ENCODE data around the gene UBE2I.

UBE2I gene

DNA sequence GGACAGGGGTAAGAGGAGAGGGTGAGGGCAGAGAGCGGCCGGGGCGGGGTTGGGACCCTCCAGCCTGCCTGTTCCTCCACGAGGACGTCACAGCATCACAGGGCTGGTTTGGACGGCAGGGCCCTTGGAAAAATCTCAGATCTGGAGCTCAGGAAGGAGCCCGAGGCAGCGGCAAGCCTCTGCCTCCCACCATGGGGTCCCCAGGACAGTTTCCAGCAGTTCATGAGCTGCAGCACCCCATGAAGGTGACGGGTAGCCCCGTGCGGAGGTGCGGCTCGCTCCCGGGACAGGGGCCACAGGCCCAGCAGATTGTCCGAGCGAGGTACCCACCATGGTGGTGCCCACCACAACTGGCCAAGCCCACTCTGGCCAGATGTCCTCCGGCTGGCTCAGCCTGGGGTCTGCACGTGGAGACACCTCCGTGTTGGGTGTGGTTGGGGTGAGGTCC is 32.3 kb upstream of the UBE2I start:
- no peak for DNase-seq

DNA sequence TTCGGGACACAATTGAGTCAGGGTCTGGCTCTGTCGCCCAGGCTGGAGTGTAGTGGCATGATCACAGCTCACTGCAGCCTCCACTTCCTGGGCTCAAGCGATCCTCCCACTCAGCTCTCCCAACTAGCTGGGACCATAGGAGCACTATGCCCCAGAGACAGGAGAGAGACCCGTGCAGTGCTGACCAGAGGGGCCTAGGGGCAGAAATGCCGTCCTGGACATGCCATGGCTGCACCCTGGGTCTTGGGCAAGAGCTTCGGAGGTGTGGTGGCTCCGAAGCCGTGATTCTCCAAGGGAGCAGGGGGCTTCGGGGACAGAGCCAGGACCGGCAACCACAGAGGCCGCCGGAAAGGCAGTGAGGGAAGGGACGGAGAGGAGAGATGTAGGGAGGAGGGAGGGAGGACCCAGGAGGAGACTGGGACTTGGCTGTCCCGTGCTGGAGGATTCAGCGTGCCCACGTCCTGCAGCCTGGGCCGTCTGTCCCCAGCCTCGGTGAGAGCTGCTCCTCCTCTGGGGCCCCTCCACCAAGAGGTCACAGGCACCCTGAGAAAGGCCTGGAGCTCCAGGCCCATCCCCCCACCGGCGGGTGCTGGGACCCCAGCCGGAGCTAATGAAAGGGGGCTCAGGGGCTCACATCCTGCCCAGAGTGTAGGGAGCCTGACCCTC is 31.7 kb upstream of the UBE2I start:
- no peak for DNase-seq

DNA sequence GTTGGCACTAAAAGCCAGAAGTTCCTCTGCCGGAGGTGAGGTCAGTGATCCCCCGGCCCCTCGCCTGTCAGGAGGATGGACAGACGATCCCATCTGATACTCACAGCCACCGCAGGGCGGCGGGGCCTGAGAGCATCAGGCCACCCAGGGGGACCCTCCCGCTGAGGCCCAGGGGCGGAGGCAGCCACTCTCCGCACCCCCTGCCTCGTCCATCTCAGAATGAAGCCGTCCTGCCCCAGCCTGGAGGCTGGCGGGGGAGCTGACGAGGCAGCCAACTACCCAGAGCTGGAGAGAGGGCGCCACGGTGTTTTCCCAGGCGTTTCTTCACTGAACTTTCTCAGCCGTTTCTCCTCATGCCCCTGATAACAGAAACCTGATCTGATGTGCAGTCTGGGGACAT is 31.0 kb upstream of the UBE2I start:
- no peak for DNase-seq

DNA sequence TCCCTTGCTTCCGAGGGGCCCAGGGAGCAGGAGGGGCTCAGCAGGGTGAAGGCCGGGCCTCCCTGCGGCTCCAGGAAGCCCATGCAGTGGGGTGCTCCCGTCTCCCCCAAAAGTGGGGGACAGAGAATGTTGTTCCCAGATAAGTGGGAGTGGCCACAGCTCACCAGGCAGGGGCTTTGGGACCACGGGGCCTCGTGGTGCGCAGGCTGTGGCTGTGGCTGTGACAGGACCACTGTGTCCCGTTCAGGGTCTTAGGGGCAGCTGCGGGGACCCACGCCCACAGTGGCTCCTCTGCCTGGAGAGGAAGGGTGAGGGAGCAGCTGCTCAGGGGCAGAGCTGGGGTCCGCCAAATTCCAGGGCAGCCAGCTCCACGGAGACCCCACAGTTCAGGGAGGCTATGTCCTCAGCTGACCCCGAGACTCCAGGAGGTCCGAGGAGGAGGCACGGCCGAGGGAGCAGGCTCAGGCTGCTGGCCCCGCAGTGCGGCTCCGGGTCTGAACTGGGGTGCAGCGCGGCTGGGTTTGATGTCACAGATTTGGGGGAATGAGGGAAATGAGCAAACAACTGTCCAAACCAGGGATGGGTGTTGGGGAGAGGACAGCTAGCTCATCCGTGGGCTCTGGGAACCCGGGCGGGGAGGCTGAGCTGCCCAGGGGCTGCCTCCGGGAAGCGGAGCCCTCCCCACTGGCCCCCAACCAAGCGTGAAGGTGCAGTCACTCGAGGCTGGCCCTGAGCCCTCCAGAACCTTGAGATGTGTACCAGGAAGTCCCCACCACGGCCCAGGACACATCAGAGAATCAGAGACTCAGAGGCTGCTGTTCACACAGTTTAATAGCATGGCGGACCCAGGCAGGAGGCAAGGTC is 30.1 kb upstream of the UBE2I start:
- DNase-seq = no peak

DNA sequence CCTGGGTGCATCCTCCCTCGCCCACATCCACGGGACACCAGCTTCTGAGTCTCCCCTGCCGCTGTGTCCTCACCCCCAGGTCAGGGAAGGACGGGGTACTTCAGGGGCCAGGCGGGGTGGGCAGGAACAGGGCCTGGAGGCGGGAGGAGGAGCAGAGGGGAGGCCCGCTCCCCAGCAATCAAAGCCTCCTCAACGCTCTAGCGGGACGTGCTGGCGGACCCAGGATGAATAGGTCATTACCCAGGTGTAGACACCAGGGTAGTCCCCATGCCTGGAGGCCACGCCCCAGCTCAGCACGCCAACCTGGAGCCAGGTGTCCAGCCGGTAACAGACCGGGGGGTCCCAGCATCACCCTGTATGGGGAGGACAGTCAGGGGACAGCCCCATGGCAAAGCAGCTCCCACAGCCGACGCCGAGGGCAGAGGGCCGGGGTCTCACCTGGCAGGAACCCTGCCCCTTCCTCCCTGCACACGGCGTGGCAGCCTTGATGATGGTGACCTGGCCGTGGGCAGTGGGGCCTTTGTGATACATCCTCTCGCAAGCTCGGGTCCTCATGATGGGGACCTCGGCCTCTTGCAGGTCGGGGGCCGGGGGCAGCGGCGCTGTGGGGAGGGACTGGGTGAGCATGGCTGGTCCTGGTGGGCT is 29.4 kb upstream of the UBE2I start:
- no peak for DNase-seq

DNA sequence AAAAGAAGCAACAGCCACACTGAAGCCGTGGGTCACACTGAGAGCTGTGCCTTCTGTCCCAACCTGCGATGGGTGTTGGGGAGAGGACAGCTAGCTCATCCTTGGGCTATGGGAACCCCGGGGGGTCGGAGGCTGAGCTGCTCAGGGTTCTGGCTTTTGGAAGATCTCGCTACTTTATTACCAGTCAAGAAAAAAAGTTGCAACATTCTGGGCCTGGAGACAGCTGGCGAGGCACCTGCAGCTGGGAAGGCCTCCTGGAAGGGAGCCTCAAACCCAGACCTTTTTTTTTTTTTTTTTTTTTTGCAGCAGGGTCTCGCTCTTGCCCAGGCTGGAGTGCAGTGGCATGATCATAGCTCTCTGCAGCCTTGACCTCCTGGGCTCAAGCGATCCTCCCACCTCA is 28.7 kb upstream of the UBE2I start:
- DNase-seq = no peak

DNA sequence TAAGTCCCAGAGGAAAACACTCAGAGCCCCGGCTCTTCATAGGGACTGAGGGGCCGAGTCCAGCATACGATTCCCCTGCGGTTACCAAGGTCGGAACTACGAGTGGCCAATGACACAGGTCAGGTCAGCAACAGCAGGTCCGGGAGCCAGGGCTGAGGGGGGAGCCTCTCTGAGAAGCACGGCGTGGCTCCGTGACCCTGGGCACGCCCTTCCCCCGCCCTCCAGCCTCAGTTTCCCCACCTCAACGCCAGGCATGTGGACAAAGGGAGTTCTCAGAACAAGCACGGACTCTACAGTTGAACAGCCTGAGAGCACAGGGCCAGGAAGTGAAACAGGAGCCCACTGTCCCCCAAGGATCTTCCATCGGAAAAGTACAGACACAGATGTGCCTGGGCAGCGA is 27.9 kb upstream of the UBE2I start:
- DNase-seq = no peak

DNA sequence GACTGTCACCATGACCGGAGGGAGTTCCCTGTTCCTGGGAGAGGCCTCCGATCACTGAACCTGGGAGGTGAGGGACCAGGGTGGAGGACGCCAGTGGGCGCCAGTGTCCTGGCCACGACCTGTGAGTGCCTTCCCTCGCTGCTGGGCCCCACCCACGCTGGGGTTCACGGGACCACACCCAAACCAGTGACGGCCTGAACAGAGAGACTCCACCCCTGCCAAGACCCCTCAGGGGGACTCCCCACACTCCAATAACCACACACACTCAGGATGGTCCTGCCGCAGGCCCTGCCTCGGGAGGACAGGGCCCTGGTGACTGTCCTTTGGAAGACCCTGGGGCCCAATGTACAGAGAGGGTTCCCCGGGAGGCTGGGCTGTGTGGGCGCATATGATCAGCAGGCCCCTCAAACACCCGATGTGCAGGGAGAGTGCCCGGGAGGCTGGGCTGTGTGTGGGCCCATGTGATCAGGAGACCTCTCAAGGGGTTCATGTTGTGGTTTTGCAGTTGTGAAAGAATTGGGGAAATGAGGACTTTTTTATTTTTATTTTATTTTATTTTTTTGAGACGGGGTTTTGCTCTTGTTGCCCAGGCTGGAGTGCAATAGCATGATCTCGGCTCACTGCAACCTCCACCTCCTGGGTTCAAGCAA is 27.0 kb upstream of the UBE2I start:
- DNase-seq = no peak

DNA sequence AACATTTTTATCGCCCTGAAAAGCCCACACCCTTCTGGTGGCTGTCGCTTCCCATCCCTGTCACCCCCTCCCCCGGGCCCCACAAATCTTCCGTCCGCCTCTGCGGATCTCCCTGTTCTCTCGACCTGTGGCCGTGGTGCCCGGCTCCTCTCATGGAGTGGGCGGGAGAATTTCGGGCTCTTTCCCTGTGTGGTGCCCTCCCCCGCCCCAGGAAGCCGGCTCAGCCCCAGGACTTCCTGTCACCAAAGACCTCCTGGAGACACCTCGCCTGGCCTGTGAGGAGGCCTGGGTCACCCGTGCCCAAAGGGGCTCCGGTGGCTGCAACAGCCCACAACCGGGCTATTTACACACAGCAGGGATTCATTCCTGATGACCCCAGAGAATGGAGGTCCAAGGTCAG is 26.1 kb upstream of the UBE2I start:
- DNase-seq = no peak

DNA sequence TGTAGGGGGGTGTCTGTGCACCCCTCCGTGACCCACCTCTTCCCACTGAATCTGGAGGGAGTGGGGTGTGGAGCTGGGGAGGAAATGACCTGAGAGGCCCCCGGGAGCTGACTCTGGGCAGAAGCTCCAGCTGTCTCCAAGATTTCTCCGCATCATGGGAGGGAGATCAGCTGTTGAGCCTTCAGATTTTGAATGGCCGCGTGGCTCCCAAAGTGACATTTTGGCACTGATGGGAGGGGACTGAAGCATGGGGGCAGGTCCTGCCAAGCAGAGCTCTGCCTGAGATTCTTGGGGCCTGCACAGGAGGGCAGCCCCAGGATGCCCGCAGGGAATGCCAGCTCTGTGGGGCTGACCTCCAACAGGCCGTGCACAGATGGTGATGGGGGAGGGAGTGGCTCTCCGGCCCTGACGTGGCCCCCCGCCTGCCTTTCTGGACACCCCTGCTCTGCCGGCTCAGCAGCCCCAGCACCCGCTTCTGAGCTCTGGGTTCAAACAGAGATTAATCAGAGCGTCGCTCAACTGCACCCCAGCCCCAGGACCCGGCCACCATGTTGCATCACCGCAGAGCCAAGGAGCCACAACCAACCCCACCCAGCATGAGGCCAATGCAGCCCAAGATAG is 25.3 kb upstream of the UBE2I start:
- DNase-seq = no peak

DNA sequence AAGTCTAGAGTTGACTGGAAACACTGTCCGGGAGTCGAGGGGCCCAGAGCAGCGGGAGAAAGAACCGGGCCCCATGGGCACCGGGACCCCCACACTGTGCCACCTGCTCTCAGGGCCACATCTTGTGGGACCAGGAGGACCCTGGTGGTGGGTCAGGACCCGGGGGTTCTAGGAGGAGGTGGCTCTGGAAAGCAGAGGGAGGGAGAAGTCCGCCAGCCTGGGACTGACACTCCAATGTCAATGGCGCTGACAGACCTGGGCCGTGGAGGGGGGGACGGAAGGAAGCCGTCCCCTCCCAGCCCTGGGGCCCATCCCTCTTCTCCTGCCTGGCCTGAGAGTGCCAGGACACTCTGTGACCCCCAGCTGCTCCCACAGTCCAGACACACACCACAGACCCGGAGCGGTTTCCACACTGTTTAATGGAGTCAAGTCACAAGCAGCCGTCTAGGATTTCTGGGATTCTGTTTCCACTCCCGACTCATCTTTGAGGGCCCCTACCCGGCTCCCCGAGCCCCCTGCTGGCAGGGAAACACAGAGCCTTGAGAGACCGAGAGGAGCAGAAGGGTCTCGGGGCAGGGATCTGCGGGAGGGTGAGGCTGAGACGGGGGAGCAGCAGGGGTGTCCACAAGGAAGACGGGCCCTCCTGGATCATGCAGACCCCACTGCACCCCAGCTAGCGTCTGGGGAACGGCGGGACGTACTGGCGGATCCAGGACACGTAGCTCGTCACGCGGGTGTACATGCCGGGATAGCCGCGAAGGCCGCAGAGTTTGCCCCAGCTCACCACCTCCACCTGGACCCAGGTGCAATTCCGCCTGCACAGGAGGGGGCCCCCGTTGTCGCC is 23.5 kb upstream of the UBE2I start:
- no peak for DNase-seq

DNA sequence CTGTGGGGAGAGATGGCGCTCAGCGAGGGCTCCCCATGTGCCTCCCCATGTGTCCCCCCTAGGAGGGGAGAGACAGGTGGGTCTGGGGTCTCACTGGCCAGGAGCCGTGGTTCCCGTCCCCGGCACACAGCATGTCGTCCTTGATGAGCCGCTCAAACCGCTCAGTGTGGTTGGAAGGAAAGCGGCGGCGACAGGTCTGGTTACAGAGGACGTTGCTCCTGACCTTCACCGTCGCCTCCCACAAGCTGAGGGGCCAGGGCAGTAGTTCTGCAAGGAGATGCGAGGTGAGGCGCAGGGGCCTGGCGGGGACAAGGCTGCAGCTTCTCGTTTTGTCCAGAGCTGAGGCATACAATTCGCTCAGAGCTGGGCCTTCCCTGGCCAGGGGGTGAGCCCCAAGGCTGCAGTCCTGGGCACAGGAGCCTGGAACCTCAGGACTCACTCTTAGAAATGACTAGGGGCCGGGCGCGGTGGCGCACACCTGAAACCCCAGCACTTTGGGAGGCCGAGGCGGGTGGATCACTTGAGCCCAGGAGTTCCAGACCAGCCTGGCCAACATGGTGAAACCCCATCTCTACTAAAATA is 22.8 kb upstream of the UBE2I start:
- no peak for DNase-seq

DNA sequence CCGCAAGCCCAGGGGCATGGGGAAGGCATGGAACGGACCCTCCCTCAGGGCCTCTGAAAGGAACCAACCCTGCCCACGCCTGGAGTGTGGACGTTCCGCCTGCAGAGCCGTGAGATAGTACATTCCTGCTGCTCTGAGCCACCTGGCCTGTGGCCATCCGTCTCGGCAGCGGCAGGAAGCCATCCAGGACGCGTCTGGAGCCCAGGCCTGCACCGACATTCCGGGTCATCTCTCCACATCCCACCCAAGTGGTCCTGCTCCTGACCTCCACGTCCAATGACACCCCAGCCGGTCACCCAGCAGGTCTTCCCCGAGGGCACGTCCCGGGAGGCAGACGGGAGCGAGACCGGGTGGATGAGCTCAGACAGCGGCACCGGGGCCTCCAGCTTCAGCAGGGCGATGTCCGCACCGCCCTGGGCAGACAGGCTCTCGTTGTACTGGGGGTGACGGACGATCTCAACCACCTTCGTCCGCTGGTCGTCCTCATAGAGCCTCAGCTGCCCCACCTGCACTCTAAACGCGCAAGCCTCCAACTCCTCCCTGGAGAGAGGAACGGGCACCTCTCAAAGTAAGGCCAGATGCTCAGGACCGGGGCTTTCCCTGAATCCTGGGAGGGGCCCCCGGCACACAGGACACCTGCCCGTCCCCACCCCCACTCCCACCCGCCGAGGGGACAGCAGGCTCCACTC is 21.3 kb upstream of the UBE2I start:
- DNase-seq = no peak

DNA sequence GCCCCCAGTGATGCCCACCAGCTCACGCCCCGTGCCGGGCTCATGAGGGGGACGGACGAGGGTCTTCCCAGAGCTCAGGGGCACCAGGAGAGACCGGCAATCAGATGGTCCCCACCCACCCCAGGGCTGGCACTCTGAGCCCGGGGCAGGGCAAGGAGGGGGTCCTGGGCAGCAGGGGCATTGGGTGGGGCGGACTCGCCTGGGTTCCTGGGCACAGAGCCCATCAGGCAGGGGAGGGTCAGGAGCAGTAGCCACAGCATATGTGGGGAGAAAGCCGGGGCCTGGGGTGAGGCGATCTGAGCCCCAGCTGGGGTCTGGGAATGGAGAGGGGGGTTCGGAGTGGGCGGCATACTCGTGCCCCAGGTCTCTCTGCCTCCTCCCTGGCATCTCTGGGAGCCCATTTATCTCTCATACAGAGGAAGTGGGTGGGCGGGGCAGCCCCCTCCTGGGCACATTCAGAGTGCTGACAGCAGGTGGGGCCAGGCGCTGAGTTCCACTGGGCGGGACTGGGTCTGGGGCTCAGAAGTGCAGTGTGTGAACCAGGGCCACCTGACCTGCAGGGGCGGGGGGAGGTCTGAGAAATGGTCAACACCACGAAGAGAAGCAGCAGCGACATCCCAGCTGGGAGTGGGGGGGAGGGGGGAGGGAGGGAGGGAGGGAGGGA is 20.5 kb upstream of the UBE2I start:
- DNase-seq = no peak

DNA sequence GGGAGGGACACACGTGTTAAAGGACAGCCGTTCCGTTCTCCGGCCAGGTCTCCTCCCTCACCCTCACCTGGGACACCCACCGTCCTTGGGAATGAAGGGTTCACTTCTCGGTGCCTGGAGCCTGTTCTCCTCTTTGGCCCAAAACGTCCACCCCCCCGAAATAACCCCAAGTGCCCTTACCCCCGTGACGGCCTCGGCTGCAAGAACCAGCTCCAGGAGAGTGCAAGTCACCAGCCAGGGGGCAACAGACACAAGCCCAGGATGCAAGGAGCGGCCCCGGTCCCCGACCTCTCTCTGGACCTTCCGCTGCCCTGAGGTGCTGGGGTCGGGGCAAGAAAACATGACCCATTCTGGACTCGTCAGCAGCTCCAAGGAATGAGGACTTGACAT is 20.0 kb upstream of the UBE2I start:
- no peak for DNase-seq

DNA sequence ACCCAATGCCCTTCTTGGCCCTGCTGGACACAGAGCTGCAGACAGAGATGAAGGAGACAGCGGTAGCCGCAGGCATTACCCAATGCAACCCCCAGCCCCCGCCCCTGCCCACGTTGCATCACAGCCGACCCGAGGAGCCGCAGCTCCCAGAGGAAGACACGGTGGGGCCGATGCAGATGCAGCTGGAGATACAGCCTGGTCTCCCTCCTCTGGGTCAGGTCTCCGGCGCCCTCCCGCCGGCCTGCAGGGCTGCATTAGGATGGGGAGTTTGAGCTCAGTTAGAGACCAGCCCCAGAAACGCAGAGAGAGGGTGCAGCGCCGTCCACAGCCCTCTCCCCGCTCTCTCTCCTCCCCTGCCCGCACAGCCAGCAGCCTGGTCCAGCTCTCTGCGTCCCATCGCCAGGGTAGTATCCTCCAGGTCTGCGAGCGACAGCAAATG is 19.4 kb upstream of the UBE2I start:
- DNase-seq = no peak

DNA sequence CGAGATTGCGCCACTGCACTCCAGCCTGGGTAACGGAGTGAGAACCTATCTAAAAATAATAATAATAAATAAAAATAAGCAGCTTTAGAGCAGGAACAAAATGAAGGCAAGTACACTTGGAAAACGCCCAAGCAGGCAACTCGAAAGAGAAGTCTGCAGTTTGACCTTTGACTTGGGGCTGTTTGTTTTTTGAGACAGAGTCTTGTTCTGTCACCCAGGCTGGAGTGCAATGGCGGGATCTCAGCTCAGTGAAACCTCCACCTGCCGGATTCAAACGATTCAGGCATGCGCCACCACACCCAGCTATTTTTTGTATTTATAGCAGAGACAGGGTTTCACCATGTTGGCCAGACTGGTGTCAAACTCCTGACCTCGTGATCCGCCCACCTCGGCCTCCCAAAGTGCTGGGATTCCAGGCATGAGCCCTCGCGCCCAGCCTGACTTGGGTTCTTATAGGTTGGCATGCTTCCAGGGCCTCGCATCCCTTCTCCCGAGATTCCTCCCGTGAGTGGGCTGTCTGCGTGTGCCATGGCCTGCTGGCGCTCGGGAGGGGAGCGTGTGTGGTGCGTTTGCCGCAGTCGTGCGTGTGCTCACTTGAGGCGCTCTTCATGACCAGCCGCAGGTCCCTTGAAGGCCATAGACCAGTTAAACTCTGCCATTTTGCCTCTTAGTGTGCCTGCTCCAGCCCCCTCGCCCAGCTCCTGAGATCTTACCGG is 18.4 kb upstream of the UBE2I start:
- no peak for DNase-seq

DNA sequence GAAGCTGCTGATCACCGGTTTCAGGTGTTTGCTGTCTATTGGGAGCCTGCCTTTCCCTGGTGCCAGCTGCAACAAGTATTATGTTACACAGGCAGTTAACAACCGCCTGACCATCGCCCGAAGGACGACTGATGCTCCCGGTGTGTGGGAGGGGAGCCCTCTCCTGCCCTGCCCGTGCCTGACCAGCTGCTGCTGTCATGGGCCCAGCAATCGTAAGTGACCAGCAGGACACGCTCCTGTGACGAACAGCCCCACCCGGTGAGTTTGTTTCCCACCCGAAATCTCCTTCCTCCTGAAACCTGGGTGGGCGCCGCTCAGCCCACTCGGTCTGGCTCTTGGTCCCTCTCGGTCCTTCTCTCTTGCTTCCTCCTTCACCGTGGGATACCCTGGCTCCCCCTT is 17.9 kb upstream of the UBE2I start:
- no peak for DNase-seq
